HG03064 (cell line): ENCODE measurements around the gene FAM163B.

ENCODE experiments used
- ATAC-seq: cut with Tn5 transposase; IDR thresholded peaks from one replicate; pipeline ENCODE4 v1.9.1; 2021; ENCODE audit warnings: low read depth; ENCODE audit not compliant: unreplicated experiment

FAM163B gene

GRCh38 chr9:133554729-133555128 lies 54.5 kb downstream of the FAM163B start:
- ATAC-seq = no peak

- no peak for ATAC-seq
Observed at GRCh38 chr9:133553973-133554713, 55.0 kb downstream of the FAM163B start.

- no peak for ATAC-seq
Observed at GRCh38 chr9:133553123-133553522, 56.1 kb downstream of the FAM163B start.

GRCh38 chr9:133552236-133552635 lies 57.0 kb downstream of the FAM163B start:
- ATAC-seq = no peak

- ATAC-seq = no peak
Observed at GRCh38 chr9:133551446-133551845, 57.7 kb downstream of the FAM163B start.

GRCh38 chr9:133547116-133547515 lies 62.1 kb downstream of the FAM163B start:
- ATAC-seq = no peak

- no peak for ATAC-seq
Observed at GRCh38 chr9:133546287-133546680, 62.9 kb downstream of the FAM163B start.

- no peak for ATAC-seq
Observed at GRCh38 chr9:133545494-133546286, 63.5 kb downstream of the FAM163B start.

GRCh38 chr9:133543772-133544467 lies 65.3 kb downstream of the FAM163B start:
- no peak for ATAC-seq

- no peak for ATAC-seq
Observed at GRCh38 chr9:133542002-133542401, 67.2 kb downstream of the FAM163B start.

GRCh38 chr9:133540698-133541025 lies 68.5 kb downstream of the FAM163B start:
- ATAC-seq = no peak

- no peak for ATAC-seq
Observed at GRCh38 chr9:133539991-133540697, 69.0 kb downstream of the FAM163B start.

GRCh38 chr9:133538851-133539833 lies 70.0 kb downstream of the FAM163B start:
- ATAC-seq = no peak

GRCh38 chr9:133538176-133538575 lies 71.0 kb downstream of the FAM163B start:
- ATAC-seq = no peak

GRCh38 chr9:133537257-133537656 lies 71.9 kb downstream of the FAM163B start:
- no peak for ATAC-seq

GRCh38 chr9:133536536-133536935 lies 72.7 kb downstream of the FAM163B start:
- ATAC-seq = no peak

GRCh38 chr9:133536080-133536479 lies 73.1 kb downstream of the FAM163B start:
- no peak for ATAC-seq

- ATAC-seq = no peak
Observed at GRCh38 chr9:133535306-133535877, 73.8 kb downstream of the FAM163B start.
